Measurements from ENCODE around the gene HCRT.
"Not testable (repeated sequence)": the region's sequence is repeated elsewhere in the genome, so short reads cannot be mapped to it uniquely, and the experiment has no call there.

HCRT gene

GRCh38 chr17:42184713-42185620, at the start of gene HCRT:
Gene HCRT, minus strand, starts transcription at chr17:42185452. Its CDS starts 87 bp downstream, at chr17:42185365.
- DNase-seq (ENCODE audit: low read depth in 2 of 2) = no peak

GRCh38 chr17:42233994-42234393, 48.7 kb upstream of the HCRT start:
- no peak for DNase-seq (ENCODE audit: low read depth in 2 of 2)

GRCh38 chr17:42233156-42233555, 47.9 kb upstream of the HCRT start:
- DNase-seq (ENCODE audit: low read depth in 2 of 2) = peak; percentile 36 to 41

GRCh38 chr17:42230225-42230624, 45.0 kb upstream of the HCRT start:
- no peak for DNase-seq (ENCODE audit: low read depth in 2 of 2)

GRCh38 chr17:42227849-42228700, 42.8 kb upstream of the HCRT start:
- DNase-seq (ENCODE audit: low read depth in 2 of 2) = no peak

- no peak for DNase-seq (ENCODE audit: low read depth in 2 of 2)
Measured at GRCh38 chr17:42225646-42226045, 40.4 kb upstream of the HCRT start.

- DNase-seq (ENCODE audit: low read depth in 2 of 2) = no peak
Measured at GRCh38 chr17:42224651-42225050, 39.4 kb upstream of the HCRT start.

GRCh38 chr17:42221886-42222745, 36.9 kb upstream of the HCRT start:
- DNase-seq (ENCODE audit: low read depth in 2 of 2) = peak; percentile 7 to 15

GRCh38 chr17:42219280-42219679, 34.0 kb upstream of the HCRT start:
- not testable (repeated sequence) for DNase-seq (ENCODE audit: low read depth in 2 of 2)

GRCh38 chr17:42214156-42214555, 28.9 kb upstream of the HCRT start:
- no peak for DNase-seq (ENCODE audit: low read depth in 2 of 2)

GRCh38 chr17:42212382-42212781, 27.1 kb upstream of the HCRT start:
- DNase-seq (ENCODE audit: low read depth in 2 of 2) = no peak

GRCh38 chr17:42211921-42212341, 26.7 kb upstream of the HCRT start:
- DNase-seq (ENCODE audit: low read depth in 2 of 2) = not testable (repeated sequence)

GRCh38 chr17:42210046-42210445, 24.8 kb upstream of the HCRT start:
- DNase-seq (ENCODE audit: low read depth in 2 of 2) = no peak

- not testable (repeated sequence) for DNase-seq (ENCODE audit: low read depth in 2 of 2)
Measured at GRCh38 chr17:42206153-42206612, 20.9 kb upstream of the HCRT start.

GRCh38 chr17:42203354-42203753, 18.1 kb upstream of the HCRT start:
- no peak for DNase-seq (ENCODE audit: low read depth in 2 of 2)

GRCh38 chr17:42202696-42203095, 17.4 kb upstream of the HCRT start:
- no peak for DNase-seq (ENCODE audit: low read depth in 2 of 2)

- no peak for DNase-seq (ENCODE audit: low read depth in 2 of 2)
Measured at GRCh38 chr17:42202159-42202558, 16.9 kb upstream of the HCRT start.

GRCh38 chr17:42201458-42201772, 16.2 kb upstream of the HCRT start:
- no peak for DNase-seq (ENCODE audit: low read depth in 2 of 2)

GRCh38 chr17:42200706-42201457, 15.6 kb upstream of the HCRT start:
- no peak for DNase-seq (ENCODE audit: low read depth in 2 of 2)

- DNase-seq (ENCODE audit: low read depth in 2 of 2) = no peak
Measured at GRCh38 chr17:42199416-42200011, 14.3 kb upstream of the HCRT start.

GRCh38 chr17:42198897-42199296, 13.6 kb upstream of the HCRT start:
- DNase-seq (ENCODE audit: low read depth in 2 of 2) = no peak
